Mesothelial cell of epicardium (in vitro differentiated cells): ENCODE measurements around the gene ZYG11A. TPM values are rescaled to one million over a fixed set of nuclear protein-coding genes. Genes with fewer than 3 reads are reported as not detected.

Experiments used
- DNase-seq, 2 experiments: peaks; one replicate each; pipeline ENCODE4 v3.0.0; 2021; ENCODE audit warnings: low spot score in 2 of 2; ENCODE audit not compliant: unreplicated experiment in 2 of 2
- H3K27ac Mint-ChIP-seq: 2 replicates; pipeline ENCODE4 v1.8.0; 2021; ENCODE audit warnings: mixed read lengths
- H3K27me3 Mint-ChIP-seq: 2 replicates; pipeline ENCODE4 v1.8.0; 2021; ENCODE audit warnings: low read depth, mixed read lengths
- H3K36me3 Mint-ChIP-seq: 2 replicates; pipeline ENCODE4 v1.8.0; 2021; ENCODE audit warnings: mixed read lengths
- H3K4me1 Mint-ChIP-seq: 2 replicates; pipeline ENCODE4 v1.8.0; 2021; ENCODE audit warnings: mixed read lengths
- H3K4me3 Mint-ChIP-seq: 2 replicates; pipeline ENCODE4 v1.8.0; 2021; ENCODE audit warnings: mild to moderate bottlenecking, moderate library complexity, mixed read lengths
- H3K9me3 Mint-ChIP-seq: 2 replicates; pipeline ENCODE4 v1.8.0; 2021; ENCODE audit warnings: mixed read lengths
- CTCF ChIP-seq: fragments of 200-600 bp; sonication (generic); IDR thresholded peaks from one replicate; pipeline ENCODE4 v1.5.0; 2021; ENCODE audit warnings: antibody characterized with exemption; ENCODE audit not compliant: unreplicated experiment
- total RNA-seq: library from RNA; stranded (reverse); gene quantifications from 3 replicates; pipeline ENCODE4 v1.2.1, GENCODE V29; 2021

The ZYG11A gene
- total RNA-seq, 1 donor from 2014 or later, result not detected

GRCh38 chr1:52887483-52887882 is 44.9 kb downstream of the ZYG11A start:
- Mint-ChIP-seq H3K36me3 (no peaks in the 10 kb centered on the region), H3K4me1 (no peaks in the 10 kb centered on the region), H3K9me3 (no peaks in the 10 kb centered on the region), H3K27me3 (no peaks in the 10 kb centered on the region), H3K4me3 (no peak overlapping the region), H3K27ac (no peak overlapping the region)
- TF ChIP-seq CTCF, result no peak
- DNase-seq, result no peak

- Mint-ChIP-seq H3K36me3 (no peaks in the 10 kb centered on the region), H3K27ac (no peak overlapping the region)
- no peak for TF ChIP-seq CTCF
Observed at GRCh38 chr1:52892424-52893215, 50.1 kb downstream of the ZYG11A start.

GRCh38 chr1:52899445-52899894 is 56.9 kb downstream of the ZYG11A start:
- Mint-ChIP-seq H3K36me3 (no peaks in the 10 kb centered on the region), H3K4me1 (no peaks in the 10 kb centered on the region), H3K27me3 (no peaks in the 10 kb centered on the region), H3K27ac (no peak overlapping the region), H3K4me3 (no peak overlapping the region), H3K9me3 (no peaks in the 10 kb centered on the region)
- no peak for DNase-seq
- no peak for TF ChIP-seq CTCF

More at GRCh38 chr1:52892424-52893215, 50.1 kb downstream of the ZYG11A start:
- DNase-seq, result no peak
- Mint-ChIP-seq H3K9me3 (no peaks in the 10 kb centered on the region), H3K27me3 (no peaks in the 10 kb centered on the region), H3K4me3 (no peak overlapping the region), H3K4me1 (peaks cover 2% of the 10 kb centered on the region)

GRCh38 chr1:52900402-52900801 is 57.8 kb downstream of the ZYG11A start:
- Mint-ChIP-seq H3K4me3 (no peak overlapping the region), H3K4me1 (no peaks in the 10 kb centered on the region), H3K27ac (no peak overlapping the region), H3K27me3 (no peaks in the 10 kb centered on the region), H3K9me3 (no peaks in the 10 kb centered on the region), H3K36me3 (no peaks in the 10 kb centered on the region)
- DNase-seq, result no peak
- no peak for TF ChIP-seq CTCF

- no peaks in the 10 kb centered on the region for H3K27me3 Mint-ChIP-seq
- TF ChIP-seq CTCF, result no peak
- no peaks in the 10 kb centered on the region for H3K36me3 Mint-ChIP-seq
- H3K27ac Mint-ChIP-seq, result no peak overlapping the region
- H3K9me3 Mint-ChIP-seq, result no peaks in the 10 kb centered on the region
- H3K4me1 Mint-ChIP-seq, result no peaks in the 10 kb centered on the region
- DNase-seq, result no peak
- H3K4me3 Mint-ChIP-seq, result no peak overlapping the region
Observed at GRCh38 chr1:52901384-52901783, 58.8 kb downstream of the ZYG11A start.
